HG03139 (cell line): ENCODE data around the gene SDK2.

Experiments
- ATAC-seq: cut with Tn5 transposase; IDR thresholded peaks from one replicate; pipeline ENCODE4 v1.9.1; 2021; ENCODE audit not compliant: unreplicated experiment

The SDK2 gene

GRCh38 chr17:73654241-73654640 is 10.0 kb upstream of the SDK2 start:
- no peak for ATAC-seq

DNA sequence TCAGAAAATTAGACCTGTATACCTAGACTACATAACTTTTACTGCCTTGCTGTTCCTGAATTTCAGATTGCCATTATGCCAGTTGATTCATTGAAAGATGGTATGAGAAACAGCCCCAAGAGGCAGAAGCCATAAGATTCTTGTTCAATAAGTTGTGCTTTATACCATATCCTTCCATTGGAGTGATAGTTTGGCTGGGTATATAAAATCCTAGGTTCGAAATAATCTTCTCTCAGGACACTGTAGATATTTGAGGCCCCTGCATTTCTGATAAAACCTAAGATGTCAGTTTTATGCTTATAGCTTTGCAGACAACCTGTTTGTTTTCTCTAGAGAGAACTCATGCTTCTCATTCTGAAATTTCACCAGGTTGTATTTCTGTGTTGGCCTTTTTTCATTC is 9.6 kb upstream of the SDK2 start:
- ATAC-seq, result no peak

GRCh38 chr17:73652886-73653480 is 8.7 kb upstream of the SDK2 start:
- ATAC-seq, result no peak

DNA sequence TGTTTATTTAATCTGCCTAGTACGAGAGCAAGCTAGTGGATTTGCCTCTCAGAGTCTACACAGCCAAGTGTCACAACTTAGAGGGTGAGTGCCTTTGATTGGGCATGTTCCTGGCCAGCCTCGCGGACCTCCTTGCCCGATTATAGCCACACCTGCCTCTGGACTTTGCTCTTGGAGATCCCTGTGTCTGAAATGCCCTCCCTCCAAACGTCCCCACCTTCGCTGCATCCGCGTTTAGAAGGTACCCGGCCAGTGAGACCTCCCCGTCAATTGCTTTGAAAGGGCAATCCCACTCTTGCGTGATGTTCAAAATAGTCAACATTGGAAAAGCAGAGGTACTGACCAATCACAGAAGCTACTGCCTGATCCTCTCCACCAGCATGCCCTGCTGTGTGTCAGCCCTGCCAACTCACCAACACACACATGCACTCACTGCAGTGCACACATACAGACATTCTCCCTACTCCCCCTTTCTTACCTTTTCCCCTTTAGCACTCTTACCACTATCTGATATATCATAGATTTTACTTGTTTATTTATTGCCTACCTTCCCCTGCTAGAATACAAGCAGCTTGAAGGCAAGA is 6.5 kb upstream of the SDK2 start:
- no peak for ATAC-seq

- ATAC-seq, result no peak
Measured at GRCh38 chr17:73650140-73650539, 5.9 kb upstream of the SDK2 start.

GRCh38 chr17:73648974-73649373 is 4.7 kb upstream of the SDK2 start:
- no peak for ATAC-seq

DNA sequence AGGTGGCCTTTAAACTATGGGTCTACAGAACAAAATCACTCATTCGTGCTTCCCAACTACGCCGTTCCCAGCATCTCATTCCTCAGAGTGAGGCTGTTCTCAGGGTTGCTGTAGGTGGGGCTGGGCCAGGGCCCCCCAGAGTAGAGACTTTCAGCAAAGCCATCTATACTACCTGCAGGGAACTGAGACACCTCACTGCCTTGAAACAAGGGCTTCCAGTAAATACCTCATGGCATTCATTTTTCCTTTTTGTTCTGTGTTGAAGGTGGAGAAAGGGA is 4.2 kb upstream of the SDK2 start:
- no peak for ATAC-seq

- no peak for ATAC-seq
Measured at GRCh38 chr17:73647772-73648542, 3.7 kb upstream of the SDK2 start.

DNA sequence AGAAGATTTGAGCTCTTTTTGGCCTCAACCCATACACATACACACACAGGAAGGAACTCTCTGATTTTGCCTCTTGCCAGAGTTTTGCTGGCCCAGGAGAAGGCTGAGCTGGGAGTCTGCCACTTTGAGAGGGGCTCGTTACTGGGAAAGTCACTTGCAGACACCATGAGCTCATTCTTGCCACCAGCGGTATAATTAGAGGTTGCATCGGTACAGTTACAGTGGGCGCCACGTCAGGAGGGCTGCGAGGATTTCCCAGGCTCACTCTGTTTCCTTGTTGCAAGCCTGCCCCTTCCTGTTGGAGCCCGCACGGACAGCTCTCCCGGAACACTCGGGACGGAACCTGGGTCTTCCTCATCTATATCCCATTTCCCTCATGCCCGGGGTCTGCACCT is 3.1 kb upstream of the SDK2 start:
- no peak for ATAC-seq

GRCh38 chr17:73646409-73647300 is 2.4 kb upstream of the SDK2 start:
- ATAC-seq, result no peak

DNA sequence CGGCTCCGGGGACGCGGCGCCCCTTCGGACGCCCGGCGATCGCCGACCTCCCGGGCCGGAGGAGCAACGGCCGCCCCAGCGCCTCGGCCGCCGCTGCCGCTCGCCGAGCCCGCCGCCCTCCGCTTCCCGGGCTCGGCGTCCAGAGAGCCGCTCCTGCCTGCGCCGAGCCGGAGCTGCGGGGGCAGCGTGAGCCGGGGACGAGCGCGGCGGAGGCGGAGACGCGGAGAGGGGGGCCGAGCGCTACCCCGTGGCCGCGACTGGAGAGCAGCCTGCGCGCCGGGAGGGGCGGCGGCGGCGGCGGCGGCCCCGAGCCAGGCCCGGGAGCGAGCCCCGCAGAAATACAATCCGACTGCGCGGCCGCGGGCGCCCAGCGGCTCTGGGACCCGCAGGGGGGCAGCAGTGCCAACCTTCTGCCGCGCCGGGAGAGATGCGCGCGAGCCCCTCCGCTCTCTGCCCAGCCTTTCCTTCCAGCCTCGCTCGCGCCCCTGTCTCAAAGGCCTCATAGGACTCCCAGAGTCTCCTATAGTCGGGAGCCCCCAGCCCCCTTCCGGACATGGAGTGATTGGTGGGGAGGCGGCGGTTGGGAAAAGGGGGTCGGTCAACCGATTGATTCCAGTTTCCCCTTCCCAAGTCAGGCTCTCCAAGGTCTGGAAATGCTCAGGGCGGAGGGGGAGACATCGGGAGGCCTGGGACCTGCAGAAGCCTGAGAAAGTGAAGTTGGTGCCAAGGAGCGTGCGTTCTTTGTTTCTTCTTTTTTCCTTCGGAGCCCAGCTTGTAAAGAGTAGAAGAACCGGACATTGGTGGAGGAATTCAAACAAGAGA is 1.0 kb upstream of the SDK2 start:
- no peak for ATAC-seq

DNA sequence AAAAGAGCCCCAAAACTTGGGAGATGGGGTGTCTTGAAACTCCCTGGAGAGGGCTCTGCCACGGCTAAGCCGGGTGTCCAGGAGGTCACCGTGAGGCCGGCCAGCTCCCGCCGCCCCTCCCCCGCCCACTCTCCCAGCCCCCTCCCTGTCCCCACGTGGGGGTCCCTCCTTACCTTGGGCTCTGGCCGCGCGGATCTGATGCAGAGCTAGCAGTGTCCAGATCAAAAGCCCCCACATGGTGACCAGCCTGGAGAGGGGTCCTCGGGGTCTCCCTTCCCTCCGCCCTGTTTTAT is 447 bp downstream of the SDK2 start:
- no peak for ATAC-seq

DNA sequence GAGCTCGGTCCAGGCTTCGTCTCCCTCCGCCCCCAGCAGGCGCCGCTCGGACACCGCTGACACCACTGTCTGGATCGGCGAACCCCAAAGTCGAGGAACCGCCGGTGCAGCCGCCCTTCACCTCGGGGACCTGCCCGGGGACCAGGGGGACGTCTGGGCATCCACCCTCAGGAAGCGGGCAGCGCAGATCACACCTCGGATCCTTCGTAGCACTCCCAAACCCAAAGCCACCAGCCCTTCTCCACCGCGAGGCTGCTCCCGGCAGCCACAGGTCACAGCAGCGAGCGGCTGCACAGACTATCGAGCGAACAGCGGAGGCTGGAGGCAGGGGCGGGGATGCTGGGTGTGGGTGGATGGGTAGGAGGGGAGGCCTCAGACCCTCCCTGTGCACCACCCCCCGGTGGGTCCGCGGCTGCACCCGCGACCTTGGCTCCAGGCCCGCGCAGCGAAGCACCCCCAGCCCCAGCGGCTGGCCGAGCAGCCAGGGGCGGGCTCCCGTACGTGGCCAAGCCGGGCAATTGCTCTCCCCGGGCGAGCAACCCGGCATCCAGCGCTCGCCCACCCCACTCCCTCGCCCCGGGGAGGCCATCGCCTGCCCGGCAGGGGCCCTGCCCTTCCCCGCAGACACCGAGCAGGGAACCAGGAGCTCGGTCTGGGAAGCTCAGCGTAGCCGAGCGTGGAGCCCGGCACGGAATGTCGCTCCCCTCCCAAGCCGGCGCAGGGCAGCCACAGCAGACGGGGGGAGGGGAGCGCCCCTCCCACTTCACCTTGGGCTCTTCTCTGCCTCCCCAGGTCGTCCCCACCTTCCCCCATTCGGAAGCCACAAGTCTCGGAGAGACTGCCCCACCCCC is 1.0 kb downstream of the SDK2 start:
- ATAC-seq, result no peak

DNA sequence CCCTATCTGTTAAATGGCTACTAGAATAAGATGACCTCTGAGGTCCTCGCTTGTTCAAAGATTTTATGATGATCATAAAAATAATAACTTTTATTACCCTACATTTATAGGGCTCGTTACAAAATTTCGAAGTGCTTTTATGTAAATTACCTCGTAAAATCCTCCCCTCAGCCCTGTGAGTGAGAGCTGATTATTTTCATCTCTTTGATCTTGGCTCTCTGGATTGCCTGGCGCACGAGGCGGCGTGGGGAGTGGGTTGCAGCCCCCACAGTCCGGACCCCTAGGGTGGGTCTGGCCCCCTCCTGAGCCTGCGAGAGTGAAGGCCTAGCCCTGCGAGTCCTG is 1.6 kb downstream of the SDK2 start:
- no peak for ATAC-seq

- no peak for ATAC-seq
Measured at GRCh38 chr17:73641826-73642600, 2.2 kb downstream of the SDK2 start.

GRCh38 chr17:73640691-73641090 is 3.6 kb downstream of the SDK2 start:
- ATAC-seq, result no peak

DNA sequence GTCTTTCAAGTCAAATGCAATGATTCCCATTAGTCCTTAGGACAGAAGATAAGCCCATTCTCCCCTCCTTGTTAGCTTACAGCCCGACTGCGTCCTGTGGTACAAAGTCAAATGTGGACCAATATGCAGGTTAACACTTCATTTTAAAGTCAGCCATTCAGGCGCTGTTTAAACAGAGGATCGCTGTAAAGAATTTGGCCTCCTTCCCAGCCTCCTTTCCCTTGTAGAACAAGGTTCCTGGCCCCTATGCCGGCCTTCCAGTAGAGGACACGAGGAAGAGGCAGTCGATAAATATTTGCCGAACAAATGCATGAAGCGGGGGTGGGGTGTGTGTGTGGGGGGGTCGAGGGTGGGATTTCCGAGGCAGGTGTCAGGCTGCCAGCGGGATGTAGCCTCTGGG is 4.3 kb downstream of the SDK2 start:
- no peak for ATAC-seq

DNA sequence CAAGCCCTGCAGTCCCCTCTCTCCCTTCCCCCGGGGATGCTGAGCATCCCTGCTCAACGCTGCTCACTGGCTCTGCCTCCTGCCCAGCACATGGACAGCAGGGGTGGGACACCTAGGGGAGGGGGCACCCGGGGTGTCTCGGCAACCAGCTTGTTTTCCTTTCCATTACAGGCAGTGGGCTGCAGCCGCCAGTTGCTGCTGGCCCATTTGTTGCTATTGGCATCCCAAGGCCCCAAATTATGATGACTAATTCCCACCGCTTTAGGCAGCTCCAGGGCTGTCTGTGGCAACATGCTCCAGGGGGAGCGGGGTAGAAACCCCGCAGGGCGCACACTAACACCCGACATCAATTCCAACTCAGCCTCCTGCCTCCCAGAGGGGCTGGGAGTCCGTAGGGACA is 4.9 kb downstream of the SDK2 start:
- ATAC-seq, result no peak

DNA sequence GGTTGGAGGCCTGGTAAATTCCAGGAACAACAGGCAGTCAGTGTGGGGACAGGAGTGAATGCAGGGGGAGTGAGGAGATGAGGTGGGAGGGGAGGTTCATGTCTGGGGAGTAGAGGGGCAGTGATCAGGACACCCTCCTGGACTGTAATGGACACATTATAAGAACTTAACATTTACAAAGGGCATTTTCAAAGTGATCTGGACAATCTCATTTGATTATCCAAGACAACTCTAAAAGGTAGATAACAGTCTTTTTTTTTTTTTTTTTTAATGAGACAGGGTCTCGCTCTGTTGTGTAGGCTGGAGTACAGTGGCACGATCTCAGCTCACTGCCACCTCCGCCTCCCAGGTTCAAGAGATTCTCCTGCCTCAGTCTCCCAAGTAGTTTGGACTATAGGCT is 5.7 kb downstream of the SDK2 start:
- no peak for ATAC-seq

DNA sequence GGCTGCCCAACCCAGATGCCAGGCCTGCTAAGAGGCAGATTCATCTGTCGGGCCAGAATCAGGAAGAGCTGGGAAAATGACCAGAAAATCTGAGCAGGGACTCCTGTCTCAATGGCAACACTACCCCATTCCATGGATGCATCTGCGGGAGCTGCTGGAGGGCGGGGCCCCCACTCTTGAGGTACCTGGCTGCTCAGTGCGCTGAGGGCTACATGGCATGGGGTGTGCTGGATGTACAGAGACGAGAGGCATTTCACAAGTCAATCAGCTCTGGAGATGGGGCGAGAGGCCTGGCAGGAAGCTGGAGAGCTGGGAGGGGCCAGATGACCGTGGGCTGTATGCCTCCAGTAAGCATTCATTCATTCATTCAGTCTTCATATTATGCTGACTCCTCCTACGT is 6.4 kb downstream of the SDK2 start:
- ATAC-seq, result no peak
